Stimulated activated CD8-positive, alpha-beta memory T cell treated with anti-CD3 and anti-CD28 coated beads, Interleukin-12 subunit alpha, Interleukin-12 subunit beta, amount 100 ng/mL, for 1 hour (primary cell): Measurements from ENCODE around the gene NEDD9.

Experiments used
- DNase-seq: peaks from one replicate; pipeline ENCODE4 v3.0.0-alpha.2; 2020; ENCODE audit warnings: low read depth

Gene NEDD9

DNA sequence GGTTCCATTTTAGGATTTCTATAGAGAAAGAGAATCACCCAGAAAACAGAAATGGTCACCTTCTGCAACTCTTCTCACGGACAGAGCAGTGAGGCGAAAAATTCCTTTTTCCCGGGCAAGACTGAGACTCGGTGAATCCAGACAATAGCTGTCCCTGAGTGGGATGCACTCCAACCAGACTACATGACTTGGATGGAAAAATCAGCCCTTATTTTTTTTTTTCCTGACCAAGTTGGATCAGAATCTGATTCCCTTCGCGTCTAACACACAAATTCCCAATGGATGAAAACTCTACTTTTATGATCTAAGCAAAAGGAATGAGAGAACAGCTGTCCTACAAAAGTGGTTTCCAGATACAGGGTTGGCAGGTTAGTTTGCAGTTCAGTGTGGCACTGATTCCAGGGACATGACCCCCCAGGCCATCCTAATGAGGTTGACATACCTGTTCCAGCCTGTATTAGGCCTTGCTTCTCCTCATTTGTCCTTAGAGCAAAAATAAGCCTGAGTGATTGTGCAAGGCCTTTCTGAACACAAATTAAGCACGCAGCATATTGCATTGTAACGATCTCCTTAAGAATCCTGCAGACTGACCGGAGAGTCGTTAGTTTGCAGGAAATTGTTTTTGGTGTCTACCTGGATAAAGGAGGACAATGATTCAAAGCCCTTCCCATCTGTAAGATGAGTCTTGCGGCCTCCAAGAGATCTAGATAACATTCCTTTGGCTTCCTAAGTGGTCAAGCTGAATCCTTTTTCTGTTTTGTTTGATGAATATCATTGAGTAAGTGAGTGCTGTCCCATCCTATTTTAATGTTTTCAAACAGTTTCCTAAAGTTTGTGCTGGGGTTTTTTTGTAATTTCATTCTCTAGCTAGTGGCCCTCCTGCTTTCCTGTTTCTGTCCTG is 1.5 kb upstream of the NEDD9 start:
- DNase-seq = no peak

DNA sequence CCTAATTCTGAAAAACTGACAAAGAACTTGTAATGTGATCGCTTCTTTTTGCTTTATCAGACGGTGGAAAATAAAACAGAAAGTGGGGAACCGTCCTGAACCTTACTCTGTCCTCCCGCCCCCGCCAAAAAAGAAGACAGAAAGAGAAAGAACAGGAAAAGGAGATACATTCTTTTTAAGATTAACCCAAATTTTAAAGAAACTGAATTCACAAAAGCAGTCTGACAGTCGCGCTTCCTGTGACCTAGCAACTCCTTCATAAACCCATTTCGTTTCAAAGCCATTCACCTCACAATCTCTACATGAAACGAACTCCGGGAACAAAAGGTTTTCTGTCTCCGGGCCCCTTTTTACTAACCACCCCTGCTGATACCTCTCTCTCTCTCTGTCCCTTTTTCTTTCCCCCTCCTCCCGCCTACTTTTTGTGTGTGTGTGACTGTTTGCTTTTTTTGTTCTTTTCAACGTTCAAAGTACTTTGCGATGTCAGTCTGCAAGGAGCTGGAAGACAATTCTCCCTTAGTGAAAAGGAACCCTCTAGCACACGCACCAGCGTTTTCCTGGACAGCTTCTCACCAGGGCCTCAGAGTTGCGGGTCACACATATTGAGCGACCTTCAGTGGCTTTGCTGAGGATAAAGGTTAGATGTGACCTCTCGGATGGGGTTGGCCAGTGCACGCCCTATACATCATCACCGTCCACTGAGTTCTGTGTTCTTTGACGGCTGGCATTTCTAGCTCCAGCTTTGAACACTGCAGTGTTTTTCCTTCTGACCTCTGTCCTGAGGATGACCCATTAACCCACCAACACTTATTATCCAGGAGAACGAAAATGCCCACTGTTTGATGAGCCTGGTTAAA is 530 bp upstream of the NEDD9 start:
- DNase-seq = no peak

DNA sequence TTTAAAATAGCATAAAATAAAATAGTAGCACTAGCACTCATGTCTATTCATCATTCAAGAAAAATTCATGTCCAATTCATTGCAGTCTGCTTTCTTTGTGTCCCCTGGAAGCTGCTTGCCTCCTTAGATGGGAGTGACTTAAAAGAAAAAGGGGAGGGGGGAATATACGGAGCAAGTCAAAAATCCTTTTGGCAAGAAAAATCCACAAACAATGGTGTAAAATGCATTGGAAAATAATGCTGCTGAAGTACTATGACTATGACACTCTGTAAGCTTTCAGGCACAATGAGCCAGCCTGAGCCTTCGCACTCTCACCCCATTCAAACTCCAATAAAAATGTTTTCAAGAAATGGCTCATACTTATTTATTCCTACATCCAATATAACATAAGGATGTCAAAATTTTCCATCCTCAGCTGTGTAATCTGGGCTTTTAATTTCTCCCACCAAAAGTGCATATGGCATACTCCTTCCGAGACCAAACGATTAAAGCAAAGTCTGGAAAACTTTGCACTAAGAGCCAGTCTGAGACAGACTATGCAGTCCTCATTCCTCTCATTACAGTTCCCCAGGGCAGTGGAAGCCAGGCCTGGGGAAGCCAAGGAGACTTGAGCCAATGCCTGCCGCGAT is 790 bp downstream of the NEDD9 start:
- DNase-seq = no peak

- DNase-seq = no peak
Observed at GRCh38 chr6:11231108-11231463, 1.4 kb downstream of the NEDD9 start.

DNA sequence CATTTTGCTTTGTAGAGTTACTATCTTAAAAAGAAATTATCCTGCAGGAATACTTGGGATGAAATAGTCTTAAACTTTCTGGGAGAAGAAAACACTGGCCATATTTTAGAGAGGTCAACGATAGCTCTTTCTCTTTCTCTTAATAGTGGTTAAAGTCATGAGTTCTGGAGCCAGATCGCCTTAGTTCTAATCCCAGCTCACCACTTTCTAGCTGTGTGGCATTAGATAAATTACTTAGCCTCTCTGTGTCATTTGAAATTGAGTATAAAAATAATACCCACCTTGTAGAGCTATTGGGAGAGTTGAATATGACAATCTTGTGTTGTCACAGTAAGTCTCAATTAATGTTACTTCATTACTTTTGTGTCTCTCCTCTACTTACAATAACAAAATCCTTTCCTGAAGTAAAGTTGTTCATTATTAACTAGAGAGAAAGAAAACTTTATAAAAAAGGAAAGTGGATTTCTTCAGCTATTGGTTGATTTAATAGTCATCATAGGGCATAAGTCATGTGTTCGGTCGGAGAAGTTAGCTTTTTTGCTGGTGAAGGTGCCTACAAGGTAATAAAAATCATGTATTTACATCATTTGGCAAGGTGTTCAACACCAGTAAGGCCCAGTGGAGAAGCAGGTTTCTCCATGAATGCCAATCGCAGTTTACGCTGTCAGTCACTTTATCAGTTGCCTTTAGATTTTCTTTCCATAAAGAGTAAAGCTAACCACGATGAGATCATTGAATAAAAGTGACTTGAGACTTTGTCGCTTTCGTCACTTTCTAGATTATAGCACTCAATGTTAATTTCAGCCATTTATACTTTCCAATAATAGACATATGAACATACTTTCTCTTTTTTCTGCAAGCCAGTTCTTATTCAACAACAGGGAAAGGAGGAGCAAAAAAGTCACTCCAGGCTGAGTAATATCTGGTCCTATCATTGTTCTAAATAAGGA is 2.0 kb downstream of the NEDD9 start:
- DNase-seq = no peak

GRCh38 chr6:11229655-11230046 is 2.8 kb downstream of the NEDD9 start:
- DNase-seq = no peak

- no peak for DNase-seq
Observed at GRCh38 chr6:11228935-11229654, 3.4 kb downstream of the NEDD9 start.

- no peak for DNase-seq
Observed at GRCh38 chr6:11227698-11228097, 4.8 kb downstream of the NEDD9 start.

DNA sequence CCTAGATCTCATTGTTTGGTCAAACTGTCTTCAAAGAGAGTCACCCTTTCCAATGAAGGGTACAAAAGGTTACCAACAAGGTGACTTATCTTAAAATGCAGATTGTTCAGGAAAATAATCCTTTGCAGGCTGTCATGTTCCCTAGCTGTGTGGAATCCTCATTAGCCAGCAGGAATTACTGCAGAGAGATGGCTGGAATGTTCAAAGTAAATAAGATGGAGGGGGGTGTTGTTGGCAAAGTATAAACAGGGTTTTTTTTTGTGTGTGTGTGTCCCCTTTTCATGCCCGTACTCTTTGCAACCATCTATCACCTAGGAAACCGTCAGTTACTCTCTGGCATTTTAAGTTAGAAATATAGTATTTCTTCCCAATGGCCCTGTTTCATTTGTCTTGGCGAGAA is 6.5 kb downstream of the NEDD9 start:
- DNase-seq = no peak

DNA sequence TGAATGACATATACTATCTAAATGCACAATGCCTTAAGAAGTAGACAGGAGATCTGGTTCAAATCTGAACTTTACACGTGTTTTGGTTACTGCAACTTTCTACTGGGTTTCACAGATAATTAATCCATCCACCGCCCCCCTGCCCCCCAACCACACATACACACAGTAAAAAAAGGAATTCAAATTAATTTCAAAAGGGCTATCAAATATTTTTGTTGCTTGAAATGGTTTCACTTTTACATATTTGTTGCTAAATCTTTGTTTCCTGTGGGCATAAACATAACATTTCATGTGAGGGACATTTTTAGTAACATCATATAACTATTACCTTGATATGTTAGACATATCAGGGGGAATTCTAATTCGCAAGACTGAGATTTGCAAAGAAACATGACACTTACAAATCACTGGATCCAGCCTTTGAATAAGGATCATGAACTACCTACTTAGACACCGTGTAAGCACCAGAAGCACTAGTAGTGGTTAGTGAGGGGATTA is 7.5 kb downstream of the NEDD9 start:
- DNase-seq = no peak

DNA sequence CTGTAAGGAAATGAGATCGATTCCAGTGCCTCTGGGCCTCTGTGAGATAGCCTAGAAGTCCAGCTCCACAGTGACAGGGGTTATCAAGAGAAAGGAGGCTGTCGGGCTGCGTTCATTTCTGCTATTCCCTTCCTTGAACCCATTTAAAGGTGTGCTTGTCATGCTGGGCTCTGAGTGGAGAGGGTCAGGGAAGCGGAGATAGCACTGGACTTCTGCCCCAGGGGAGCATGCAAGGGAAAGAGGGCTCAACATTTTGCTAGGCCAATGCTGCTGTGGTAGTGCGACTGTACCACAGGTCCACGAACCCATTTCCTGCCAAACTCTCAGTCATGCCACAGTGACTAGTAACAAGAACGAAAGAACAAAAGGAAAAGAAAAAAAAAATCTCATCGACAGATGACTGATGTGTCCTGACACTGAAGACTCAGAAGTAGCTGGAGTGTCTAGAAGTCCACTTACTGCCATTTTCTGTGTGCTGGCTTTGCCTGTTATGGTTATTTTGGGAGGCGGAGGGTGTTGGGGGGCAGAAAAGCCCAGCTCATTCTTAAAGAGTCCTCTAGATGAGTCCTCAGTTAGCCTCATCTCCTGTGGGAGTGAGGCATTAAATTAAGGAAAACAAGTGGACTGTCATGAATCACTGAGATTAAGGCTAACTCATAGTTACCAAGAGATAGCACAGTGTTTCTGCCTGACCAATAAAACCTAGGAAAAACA is 8.1 kb downstream of the NEDD9 start:
- no peak for DNase-seq

DNA sequence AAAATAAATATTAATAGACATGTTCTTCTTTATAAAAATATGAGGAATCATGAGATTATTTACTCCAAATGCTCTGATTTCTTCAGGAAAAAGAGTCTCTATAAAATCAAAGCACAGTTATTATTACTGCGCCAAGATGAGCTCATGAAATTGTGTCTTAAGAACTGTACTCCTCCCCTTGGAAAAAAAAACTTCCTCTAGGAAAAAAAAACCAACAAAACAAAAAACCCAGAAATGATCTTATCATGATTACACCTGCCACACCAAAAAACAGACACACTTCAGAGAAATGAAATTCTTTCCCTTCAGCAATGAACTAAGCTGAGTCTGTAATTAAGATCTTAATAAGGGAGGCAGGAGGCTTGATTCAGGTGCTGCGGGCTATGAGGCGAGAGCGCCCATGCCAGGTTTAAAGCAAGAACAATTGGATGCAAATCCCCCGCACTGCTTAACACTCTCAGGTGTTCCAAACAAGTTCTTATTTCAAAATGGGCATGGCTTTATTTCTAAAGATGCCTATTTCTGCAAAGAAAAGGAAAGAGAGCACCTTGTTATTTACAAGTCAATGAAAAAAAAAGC is 9.1 kb downstream of the NEDD9 start:
- no peak for DNase-seq

DNA sequence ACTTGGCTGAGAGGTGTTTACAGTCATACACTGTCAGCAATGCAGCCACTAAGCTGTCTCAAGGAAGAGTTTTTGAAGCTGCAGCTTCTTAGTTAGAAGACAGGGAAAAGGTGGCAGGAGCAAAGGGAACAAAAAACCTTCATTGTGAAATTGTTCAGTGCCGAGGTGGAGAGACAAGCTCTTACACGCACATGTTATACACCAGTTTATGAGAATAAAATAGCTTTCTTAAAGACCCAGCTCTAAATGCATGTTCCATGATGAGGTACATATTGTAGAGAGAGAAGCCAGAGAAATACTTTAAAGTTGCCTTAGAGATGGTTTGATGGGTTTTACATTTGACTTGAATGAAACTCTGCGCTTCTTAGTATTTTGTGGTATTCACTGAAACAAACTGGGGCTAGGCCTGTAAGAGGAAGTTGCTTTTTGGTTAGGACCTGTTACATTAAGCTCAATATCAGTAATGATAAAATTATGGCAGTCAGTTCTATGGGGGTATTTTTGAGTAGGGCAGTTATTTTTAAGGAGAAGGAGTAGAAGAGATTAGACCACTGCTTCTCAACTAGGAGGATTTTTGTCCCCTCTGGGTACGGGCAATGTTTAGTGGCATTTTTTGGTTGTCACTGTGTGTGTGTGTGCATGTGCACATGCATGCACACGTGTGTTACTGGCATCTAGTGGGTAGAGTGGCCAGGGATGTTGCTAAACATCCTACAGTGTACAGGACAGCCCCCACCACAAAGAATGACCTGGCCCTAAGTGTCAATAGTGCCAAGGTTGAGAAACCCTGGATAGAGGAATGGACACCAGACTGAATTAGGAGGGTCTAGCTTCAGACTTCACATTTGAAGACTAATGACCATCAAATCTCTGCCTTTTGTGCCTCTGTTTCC is 9.8 kb downstream of the NEDD9 start:
- no peak for DNase-seq

GRCh38 chr6:11221623-11222384 is 10.7 kb downstream of the NEDD9 start:
- no peak for DNase-seq

DNA sequence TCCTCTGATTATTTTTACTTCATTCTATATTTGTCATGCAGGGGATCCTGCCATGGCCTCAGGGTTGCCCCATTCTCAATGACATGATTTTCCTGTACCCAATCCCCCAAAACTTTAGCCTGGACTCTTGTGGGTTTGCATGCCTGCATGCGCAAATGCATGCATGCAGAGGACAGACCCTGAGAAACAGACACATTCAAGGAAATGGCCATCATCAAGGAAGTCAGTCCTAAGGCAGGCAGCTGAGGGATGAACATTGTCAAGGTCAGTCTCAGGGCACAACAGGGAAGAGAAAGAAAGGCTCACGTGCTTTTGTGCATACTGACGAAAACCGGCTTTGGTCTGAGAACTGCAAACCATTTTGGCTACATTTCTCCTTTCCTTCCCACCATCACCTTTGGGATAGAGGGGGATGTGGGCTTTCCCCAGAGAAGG is 13.1 kb downstream of the NEDD9 start:
- DNase-seq = no peak

- DNase-seq = no peak
Observed at GRCh38 chr6:11218538-11219399, 13.7 kb downstream of the NEDD9 start.

DNA sequence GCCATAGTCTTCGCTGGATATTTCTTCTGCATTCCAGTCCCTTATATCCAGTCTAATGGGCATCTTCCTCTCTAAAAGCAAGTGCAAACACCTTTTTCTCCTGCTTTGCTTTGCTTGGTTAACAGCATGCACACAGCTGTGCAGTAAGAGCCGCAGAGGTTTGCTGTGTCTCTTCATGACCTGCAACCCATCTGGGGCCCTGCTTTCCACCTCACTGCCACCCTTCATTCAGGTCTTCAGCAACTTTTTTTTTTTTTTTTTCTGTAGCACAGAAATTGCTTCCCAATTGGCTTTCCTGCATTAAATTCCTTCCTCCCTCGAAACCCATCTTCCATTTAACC is 14.4 kb downstream of the NEDD9 start:
- DNase-seq = no peak
